Measurements from ENCODE around the gene ERAS.
A peak's percentile ranks its signal among the peaks of the same experiment; 100 is the strongest.
"Not testable (repeated sequence)": the region's sequence is repeated elsewhere in the genome, so short reads cannot be mapped to it uniquely, and the experiment has no call there.

Gene ERAS

DNA sequence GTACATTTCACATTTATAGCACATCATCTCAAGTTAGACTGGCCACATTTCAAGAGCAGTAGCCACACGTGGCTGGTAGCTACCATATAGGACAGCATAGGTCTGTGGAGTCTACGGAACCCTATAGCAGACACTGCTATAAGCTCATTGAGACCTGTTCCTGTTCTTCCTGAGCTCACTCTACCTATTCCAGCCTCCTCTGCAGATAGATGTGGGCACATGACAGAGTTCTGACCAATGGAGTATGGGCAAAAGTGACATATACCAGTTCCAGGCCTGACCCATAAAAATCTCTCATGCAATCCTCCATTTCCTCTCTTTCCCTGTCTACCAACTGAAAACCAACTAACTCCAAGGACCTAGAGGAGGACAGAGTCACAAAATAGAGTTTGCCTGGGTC lies 28.0 kb upstream of the ERAS start:
- DNase-seq = no peak

DNA sequence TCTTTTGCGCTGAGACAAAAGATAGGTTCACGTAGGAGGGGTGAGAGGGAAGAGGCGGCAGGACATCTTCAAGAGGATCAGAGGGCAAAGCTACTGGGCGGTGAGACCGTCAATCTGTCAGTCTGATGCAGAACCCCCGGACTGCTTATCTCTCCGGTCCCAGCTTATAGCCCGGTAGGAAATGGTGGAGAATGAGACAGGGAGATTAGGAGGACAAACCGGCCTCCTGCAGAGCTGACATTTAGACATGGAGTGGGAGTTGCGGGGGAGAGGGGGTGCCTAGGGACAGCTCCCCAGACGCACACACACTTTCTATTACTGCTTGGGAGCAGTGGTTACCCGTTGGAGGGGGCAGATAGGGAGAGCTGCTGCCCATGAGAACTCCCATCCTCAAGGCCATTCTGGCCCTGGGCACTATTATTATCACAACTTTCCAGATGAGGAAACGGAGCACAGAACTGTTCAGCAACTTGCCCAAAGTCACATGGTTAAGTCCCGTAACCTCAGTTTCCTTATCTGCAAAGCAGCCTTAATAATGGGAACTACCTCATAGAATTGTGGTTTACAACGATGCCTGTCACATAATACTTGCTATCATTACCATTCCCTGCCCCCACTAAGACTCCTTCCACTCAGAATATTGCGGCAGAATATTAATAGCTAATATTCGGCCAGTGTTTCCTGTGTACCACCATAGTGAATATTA lies 25.6 kb upstream of the ERAS start:
- DNase-seq = peak in 2 of 14 donors; percentile 5 to 9

DNA sequence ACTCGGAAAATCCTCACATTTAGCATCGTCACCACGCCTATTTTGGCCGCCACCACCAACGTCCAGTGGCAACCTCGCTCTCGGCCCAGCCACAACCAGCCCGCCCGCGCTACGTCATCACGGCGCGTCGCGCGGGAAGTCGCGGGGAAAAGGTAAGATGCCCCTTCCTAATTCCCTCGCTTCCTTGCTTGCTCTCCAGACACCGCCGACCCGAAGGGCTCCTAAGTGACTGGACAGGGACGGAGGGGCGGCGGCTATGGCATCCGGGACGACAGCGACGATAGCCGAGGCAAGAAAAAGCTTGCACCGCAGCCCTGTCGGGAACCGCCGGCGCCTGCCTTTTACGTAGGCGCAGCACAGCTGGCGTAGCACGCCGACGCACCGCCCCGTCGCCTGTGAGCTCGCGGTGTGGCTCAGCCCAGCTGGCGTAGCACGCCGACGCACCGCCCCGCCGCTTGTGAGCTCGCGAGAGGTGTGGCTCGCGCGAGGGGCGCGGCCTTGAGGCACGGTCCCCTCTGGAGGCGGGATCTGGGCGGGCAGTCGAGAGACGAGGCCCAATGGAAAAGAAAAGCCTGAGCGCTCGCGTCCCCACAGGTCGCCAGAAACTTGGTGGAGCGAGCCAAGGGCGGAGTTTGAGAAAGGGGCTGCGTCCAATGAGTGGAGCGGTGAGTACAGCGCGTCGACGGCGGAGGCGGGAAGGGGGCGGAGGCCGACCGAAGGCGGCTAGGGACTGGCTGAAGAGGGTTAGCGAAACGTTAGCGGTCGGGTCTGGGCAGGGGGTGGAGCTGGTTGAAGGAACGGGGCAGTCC lies 24.8 kb upstream of the ERAS start, which contains the start of gene HDAC6:
Gene HDAC6 (plus strand): TSS at position 788 of the 809 bp plus-strand sequence. CDS start 626 bp downstream, outside the sequence.
- peak; percentile 23 to 98 (median 92) for DNase-seq

DNA sequence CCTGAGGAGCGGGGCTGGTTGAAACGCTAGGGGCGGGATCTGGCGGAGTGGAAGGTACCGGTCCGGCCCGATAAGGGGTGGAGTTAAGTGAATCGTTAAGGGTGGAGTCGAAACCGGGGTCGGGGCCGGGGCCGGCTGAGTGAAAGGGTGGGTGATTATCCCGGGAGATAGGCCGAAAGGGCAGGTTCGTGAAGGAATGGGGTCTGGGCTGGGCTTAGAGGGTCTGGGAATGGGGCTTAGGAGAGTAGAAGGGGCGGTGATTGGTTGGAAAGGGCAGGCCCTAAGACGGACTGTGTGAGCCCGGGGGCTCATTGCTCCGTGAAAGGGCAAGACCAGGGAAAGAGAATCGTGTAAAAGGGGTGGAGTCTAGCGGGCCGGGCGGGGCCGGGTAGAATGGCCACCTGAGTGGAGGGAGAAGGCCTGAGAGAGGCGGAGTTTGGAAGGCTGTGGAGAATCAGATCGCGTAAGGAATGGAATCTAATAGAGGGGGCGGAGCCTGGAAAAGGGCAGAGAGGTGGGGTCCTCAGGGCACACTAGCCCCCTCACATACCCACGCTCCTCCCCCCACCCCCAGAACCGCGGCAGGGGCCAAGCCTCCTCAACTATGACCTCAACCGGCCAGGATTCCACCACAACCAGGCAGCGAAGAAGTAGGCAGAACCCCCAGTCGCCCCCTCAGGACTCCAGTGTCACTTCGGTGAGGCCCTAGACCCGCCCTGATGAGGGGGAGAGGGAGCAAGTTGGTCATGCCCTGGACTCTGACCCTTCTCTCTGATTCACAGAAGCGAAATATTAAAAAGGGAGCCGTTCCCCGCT lies 24.0 kb upstream of the ERAS start:
- peak in 5 of 14 donors; percentile 37 to 75 (median 50) for DNase-seq

DNA sequence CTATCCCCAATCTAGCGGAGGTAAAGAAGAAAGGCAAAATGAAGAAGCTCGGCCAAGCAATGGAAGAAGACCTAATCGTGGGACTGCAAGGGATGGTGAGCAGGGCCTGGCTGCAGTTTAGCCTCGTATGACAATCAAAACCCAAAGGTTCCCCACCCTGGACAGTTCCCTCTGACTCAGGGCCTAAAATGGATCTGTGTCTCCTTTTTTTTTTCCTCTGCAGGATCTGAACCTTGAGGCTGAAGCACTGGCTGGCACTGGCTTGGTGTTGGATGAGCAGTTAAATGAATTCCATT lies 23.5 kb upstream of the ERAS start:
- DNase-seq = no peak

DNA sequence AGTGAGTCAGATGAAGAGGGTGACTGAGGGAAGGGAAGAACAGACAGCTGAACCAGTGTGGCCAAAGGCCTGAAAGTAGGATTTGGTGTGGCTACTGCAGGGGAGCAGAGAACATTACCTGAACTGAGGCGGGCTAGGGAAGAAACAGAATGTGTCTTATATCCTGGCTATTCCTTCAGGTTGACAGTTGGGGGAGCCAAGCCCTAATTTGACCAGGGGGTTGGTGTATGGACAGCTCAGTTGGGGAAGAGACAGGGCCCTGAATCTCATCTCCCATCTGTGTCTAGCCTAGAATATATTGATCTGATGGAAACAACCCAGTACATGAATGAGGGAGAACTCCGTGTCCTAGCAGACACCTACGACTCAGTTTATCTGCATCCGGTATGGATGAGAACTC lies 20.2 kb upstream of the ERAS start:
- no peak for DNase-seq

DNA sequence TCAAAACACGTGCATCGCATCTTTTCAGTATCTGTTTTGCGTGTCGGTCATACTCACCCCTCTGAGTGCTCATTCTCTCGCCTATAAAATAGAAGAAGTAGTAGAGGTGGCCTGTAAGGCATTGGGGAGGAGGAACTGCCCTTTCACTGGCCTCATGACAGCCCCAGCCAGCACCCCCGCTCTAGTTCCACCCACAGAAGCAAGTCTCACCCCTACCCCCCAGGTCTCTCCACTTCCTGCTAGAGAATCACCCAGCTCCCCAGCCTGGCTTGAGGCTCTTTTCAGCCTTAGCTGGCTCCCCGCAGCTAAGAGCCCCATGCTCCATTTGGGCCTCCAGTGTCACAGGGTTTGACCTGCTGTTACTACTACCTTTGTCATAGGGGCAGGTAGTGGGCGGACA lies 12.7 kb upstream of the ERAS start:
- peak in 2 of 14 donors; percentile 0 to 4 for DNase-seq

DNA sequence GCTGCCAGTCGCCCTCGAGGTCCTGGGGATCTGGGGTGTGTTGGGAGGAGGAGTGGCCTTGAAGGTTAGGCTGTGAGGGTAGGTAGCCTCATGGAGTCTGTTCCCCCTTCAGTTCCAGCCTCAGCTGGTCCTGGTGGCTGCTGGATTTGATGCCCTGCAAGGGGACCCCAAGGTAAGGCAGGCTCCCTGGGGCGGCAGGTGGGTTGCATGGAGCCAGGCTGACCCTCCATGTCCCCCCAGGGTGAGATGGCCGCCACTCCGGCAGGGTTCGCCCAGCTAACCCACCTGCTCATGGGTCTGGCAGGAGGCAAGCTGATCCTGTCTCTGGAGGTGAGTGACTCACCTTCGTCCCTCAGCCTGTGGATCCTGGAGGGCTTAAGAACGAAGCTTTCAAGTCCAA lies 11.6 kb upstream of the ERAS start:
- DNase-seq = no peak

DNA sequence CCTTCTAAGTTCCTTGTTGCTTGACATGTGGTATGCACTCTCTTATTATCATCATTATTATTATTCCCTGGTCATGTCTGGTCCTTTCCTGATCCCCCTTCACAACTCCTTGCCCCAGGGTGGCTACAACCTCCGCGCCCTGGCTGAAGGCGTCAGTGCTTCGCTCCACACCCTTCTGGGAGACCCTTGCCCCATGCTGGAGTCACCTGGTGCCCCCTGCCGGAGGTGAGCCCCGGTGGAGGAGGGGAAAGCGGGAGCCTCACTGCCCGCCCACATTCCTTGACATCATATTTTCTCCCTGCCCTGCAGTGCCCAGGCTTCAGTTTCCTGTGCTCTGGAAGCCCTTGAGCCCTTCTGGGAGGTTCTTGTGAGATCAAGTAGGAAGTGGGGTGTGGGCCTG lies 11.0 kb upstream of the ERAS start:
- DNase-seq = no peak

DNA sequence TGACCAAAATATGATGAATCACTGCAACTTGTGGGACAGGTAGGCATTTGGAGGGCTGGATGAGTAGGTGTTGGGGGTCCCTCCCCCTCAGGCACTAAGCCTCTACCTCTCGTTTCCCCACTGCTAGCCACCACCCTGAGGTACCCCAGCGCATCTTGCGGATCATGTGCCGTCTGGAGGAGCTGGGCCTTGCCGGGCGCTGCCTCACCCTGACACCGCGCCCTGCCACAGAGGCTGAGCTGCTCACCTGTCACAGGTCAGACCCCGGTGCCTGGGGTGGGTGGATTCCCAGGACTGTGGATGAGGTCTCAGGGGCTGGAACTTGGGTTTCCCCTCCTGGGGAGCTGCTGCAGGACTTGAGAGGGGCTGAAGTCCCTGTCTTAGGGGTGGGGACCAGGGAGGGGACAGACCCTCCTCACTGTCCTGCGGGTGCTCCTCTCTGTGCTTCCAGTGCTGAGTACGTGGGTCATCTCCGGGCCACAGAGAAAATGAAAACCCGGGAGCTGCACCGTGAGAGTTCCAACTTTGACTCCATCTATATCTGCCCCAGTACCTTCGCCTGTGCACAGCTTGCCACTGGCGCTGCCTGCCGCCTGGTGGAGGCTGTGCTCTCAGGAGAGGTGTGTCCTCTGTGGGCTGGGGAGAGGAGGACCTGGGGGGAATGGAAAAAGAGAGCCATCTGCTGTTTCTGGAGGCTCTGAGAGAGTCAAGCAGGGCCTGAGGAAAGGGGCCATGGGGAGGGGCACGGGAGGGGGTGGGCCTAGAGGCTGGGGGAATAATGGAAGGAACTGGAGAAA lies 10.1 kb upstream of the ERAS start:
- DNase-seq = no peak

DNA sequence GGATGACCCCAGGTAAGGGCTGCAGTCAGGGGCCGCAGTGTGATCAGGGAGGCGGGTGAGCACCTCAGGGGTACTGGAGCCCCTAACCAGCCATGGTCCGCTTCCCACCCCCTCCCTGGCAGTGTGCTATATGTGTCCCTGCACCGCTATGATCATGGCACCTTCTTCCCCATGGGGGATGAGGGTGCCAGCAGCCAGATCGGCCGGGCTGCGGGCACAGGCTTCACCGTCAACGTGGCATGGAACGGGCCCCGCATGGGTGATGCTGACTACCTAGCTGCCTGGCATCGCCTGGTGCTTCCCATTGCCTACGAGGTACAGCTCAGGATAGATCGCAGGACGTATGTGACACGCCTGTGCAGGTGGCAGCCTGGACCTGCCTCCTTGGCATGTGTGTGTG lies 8.2 kb upstream of the ERAS start:
- DNase-seq = no peak

DNA sequence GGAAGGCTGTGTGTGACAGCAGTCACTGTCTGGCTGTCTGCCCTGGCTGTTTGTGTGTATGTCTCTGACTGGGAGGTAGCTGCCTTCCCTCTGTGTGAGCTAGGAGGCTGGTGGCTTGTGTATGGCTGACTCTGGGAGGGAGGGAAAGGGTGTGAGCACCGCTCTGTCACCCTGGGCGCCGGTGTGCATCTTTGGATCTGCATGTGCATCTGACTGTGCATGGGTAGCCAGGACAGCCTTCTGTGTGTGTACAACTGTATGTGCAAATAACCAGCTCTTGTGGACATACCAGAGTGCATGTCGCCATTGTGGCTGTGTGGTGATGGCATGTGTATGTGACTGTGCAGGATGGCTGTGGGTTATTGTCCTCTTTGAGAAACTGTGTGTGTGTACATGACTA lies 7.4 kb upstream of the ERAS start:
- peak in 1 of 14 donors; percentile 25 for DNase-seq

DNA sequence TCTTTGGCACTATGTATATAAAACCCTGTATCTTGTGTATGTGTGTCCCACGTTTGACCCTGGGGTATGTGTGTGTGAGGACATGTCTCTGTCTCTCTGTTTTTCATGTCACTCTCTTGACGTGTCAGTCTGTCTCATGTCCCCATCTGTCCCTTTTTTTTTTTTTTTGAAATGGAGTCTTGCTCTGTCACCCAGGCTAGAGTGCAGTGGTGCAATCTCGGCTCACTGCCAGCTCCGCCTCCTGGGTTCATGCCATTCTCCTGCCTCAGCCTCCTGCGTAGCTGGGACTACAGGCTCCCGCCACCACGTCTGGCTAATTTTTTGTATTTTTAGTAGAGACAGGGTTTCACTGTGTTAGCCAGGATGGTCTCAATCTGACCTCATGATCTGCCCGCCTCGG lies 6.9 kb upstream of the ERAS start:
- DNase-seq = not testable (repeated sequence)

DNA sequence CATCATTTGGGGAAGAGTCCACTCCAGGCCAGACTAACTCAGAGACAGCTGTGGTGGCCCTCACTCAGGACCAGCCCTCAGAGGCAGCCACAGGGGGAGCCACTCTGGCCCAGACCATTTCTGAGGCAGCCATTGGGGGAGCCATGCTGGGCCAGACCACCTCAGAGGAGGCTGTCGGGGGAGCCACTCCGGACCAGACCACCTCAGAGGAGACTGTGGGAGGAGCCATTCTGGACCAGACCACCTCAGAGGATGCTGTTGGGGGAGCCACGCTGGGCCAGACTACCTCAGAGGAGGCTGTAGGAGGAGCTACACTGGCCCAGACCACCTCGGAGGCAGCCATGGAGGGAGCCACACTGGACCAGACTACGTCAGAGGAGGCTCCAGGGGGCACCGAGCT lies 3.3 kb upstream of the ERAS start:
- DNase-seq = no peak

DNA sequence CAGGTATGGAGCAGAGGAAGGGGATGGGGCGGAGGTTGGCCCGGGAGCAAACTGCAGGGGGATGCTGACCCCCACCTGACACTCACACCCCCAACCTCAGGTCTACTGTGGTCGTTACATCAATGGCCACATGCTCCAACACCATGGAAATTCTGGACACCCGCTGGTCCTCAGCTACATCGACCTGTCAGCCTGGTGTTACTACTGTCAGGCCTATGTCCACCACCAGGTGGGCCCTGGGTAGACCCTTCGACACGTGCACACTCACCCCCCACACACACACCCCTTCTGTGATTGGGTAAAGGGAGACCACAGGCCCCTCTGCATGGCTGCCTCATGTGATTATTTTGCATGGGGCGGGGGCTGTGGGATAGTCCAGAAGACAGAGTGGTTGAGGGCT lies 2.2 kb upstream of the ERAS start:
- DNase-seq = no peak

DNA sequence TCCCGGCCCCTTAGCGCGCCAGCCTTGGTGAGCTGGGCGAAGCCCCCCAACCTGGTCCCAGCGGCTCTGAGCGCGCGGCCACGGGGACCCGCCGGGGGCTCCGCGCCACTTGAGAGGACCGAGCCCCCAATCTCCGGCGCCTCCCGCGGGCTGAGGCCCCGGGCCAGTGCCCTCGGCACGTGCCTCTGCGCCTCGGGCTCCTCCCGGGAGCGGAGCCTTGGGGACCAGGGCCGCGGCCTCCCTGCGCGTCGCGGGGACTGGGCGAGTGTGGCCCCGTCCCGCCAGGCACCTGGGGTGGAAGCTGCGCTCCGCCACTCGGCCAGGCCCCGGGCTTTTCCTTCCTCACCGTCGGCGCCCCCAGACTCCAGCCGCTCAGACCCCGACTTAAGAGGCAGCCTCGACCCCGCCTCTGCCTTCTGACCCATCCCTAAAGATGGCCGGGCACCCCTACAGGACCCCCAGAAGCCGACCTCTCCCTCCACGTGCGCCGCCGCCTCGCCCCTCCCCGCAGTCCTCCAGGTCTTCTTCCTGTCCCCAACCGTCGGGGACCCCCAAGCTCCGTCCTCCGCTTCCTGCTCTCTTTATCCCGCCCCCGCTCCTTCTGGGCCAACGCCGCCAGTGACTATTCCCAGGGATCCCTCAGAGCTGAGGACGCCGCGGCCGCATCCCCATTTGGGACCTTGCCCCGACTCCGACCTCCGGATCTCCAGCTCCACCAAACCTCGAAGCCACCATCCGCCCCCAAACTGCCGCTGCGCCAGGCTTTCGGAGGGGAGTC lies 752 bp downstream of the ERAS start:
- no peak for DNase-seq

DNA sequence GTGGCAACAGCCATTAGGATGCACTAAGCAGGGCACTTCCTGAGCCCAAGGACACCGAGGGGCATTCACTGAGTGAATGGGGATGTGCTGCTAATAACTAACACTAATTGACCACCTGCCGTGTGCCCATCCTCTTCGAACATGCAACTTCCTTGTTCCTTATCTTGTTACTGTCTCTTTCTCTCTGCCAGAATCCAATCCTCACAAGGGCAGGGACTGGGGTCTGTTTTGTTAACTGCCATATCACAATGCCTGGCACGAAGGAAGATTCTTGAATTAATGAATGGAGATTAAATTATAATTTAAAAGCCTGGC lies 1.3 kb downstream of the ERAS start:
- no peak for DNase-seq

DNA sequence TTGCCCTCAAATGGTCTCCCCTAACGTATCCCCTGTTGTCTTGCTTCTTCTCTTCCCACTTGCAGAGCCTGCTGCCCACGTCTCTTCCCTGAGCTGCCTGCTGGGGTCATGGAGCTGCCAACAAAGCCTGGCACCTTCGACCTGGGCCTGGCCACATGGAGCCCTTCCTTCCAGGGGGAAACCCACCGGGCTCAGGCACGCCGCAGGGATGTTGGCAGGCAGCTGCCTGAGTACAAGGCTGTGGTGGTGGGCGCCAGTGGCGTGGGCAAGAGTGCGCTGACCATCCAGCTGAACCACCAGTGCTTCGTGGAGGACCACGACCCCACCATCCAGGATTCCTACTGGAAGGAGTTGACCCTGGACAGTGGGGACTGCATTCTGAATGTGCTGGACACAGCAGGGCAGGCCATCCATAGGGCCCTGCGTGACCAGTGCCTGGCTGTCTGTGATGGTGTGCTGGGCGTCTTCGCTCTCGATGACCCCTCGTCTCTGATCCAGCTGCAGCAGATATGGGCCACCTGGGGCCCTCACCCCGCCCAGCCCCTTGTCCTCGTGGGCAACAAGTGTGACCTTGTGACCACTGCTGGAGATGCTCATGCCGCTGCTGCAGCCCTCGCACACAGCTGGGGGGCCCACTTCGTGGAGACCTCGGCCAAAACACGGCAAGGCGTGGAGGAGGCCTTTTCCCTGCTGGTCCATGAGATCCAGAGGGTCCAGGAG lies 2.9 kb downstream of the ERAS start:
- no peak for DNase-seq

DNA sequence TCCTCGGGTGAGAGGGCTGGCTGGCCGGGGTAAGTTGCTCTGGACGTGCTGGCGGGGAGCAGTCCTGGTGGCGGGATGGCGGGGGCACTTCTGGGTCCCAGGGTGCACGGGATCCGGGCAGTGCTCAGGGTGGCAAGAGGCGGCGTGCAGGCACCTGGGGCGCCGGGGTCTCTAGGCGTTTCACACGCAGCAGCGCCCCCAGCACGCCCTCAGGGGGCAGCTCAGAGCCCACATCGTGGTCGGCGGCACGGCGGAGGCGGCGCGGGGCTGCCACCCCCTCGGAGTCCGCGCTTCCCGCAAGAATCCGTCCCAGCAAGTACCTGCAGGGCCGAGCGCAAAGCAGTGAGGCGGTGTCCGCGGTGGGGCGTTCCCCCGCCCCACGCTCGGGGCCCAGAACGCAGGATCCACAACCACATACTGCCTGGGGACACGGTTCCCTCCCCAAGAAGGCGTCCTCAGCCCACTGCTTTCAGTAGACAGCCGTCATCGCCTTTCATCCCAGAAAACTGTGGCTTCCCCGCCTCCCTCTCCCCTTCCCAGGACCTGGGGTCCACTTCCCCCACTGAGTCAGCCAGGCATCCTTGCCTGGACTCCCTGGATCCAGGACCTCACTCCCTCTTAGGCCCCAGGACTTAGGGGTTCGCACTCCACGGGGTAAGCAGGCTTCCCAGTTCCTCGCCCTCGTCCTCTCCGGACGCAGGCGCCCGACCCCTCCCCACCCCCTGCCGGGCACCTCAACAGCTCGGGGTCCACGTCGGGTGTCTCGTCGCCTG lies 5.0 kb downstream of the ERAS start:
- no peak for DNase-seq

DNA sequence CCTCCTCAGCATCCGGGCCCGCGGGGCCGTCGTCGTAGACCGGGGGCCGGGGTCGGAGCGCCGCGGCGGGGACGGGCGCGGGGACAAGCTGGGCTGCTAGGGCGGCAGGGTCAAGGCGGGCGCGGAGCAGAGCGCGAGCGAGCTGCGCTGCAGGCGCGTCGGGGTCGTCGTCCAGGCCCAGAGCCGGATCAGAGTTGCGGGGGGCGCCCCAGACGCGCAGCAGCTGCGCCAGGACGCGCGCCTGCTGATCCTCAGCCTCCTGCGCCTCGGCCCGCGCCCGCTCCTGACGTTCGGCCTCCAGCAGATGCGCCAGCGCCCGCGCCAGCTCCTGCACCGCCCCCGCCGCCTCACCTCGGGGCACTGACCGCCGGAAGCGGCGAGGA lies 5.6 kb downstream of the ERAS start:
- DNase-seq = no peak
